WTC11 (cell line): ENCODE results near the gene MRPS34. TPM values are rescaled to one million over a fixed set of nuclear protein-coding genes. Genes with fewer than 3 reads are reported as not detected.

ENCODE experiments used
- ATAC-seq: fragments of 200-7000 bp; cut with Tn5 transposase; 2 replicates; pipeline ENCODE4 v1.10.0; 2021; ENCODE audit warnings: mild to moderate bottlenecking, moderate library complexity
- CTCF ChIA-PET: fragments of 300-600 bp; sonication (Branson Sonifier 250); formaldehyde crosslinking; loops from one replicate; lab custom pipeline; 2021; ENCODE audit warnings: antibody characterized with exemption; lab: Charles Lee
- POLR2A ChIA-PET: fragments of 350-600 bp; sonication (Branson Sonifier 250); formaldehyde crosslinking; loops from one replicate; lab custom pipeline; 2021; ENCODE audit warnings: antibody characterized with exemption; lab: Charles Lee
- DNase-seq: peaks from one replicate; pipeline ENCODE4 v3.0.0; 2021; ENCODE audit warnings: low spot score
- H3K27ac Mint-ChIP-seq: 2 replicates; pipeline ENCODE4 v1.8.0; 2021; ENCODE audit warnings: mixed read lengths
- H3K27me3 Mint-ChIP-seq: 2 replicates; pipeline ENCODE4 v1.8.0; 2021; ENCODE audit warnings: low read depth, mild to moderate bottlenecking, moderate library complexity, mixed read lengths
- H3K36me3 Mint-ChIP-seq: 2 replicates; pipeline ENCODE4 v1.8.0; 2021; ENCODE audit warnings: mixed read lengths
- H3K4me1 Mint-ChIP-seq: 2 replicates; pipeline ENCODE4 v1.8.0; 2022; ENCODE audit warnings: mixed read lengths
- H3K4me3 Mint-ChIP-seq: 2 replicates; pipeline ENCODE4 v1.8.0; 2021; ENCODE audit warnings: mild to moderate bottlenecking, moderate library complexity, mixed read lengths
- H3K9me3 Mint-ChIP-seq: 2 replicates; pipeline ENCODE4 v1.8.0; 2021; ENCODE audit warnings: mixed read lengths
- AR ChIP-seq: fragments of 250-450 bp; sonication (Bioruptor Pico); IDR thresholded peaks from 2 replicates; pipeline ENCODE4 v1.9.0; 2021; ENCODE audit warnings: mild to moderate bottlenecking
- EMX1 ChIP-seq: fragments of 250-450 bp; sonication (Bioruptor Pico); IDR thresholded peaks from 2 replicates; pipeline ENCODE4 v1.8.0; 2021; ENCODE audit warnings: mild to moderate bottlenecking
- ESRRA ChIP-seq: sonication (generic); formaldehyde crosslinking; IDR thresholded peaks from 2 replicates; pipeline ENCODE4 v1.8.1; 2022; ENCODE audit warnings: mild to moderate bottlenecking, missing genetic modification reagents, borderline replicate concordance
- ETV6 ChIP-seq: sonication (generic); formaldehyde crosslinking; IDR thresholded peaks from 2 replicates; pipeline ENCODE4 v1.8.1; 2022; ENCODE audit warnings: mild to moderate bottlenecking, missing genetic modification reagents
- FOXK1 ChIP-seq: sonication (generic); formaldehyde crosslinking; IDR thresholded peaks from 2 replicates; pipeline ENCODE4 v1.8.0; 2022; ENCODE audit warnings: mild to moderate bottlenecking, moderate library complexity, missing genetic modification reagents
- FOXP4 ChIP-seq: sonication (generic); formaldehyde crosslinking; IDR thresholded peaks from 2 replicates; pipeline ENCODE4 v1.8.0; 2022; ENCODE audit warnings: mild to moderate bottlenecking, missing genetic modification reagents
- GTF2I ChIP-seq: fragments of 250-450 bp; sonication (Bioruptor Pico); conservative IDR thresholded peaks from 2 replicates; pipeline ENCODE4 v1.4.0; 2021; ENCODE audit warnings: mild to moderate bottlenecking
- IRF2 ChIP-seq: sonication (generic); formaldehyde crosslinking; IDR thresholded peaks from 2 replicates; pipeline ENCODE4 v1.8.0; 2022; ENCODE audit warnings: low read depth, missing genetic modification reagents, borderline replicate concordance
- TCF7 ChIP-seq: sonication (generic); formaldehyde crosslinking; IDR thresholded peaks from 2 replicates; pipeline ENCODE4 v1.8.0; 2022; ENCODE audit warnings: mild to moderate bottlenecking, low read depth, missing genetic modification reagents, moderate library complexity
- USF1 ChIP-seq: sonication (generic); formaldehyde crosslinking; IDR thresholded peaks from 2 replicates; pipeline ENCODE4 v1.8.0; 2022; ENCODE audit warnings: mild to moderate bottlenecking, missing genetic modification reagents
- USF2 ChIP-seq: sonication (generic); formaldehyde crosslinking; IDR thresholded peaks from 2 replicates; pipeline ENCODE4 v1.8.1; 2023; ENCODE audit warnings: mild to moderate bottlenecking, missing genetic modification reagents, moderate library complexity
- ZBTB21 ChIP-seq: sonication (generic); formaldehyde crosslinking; IDR thresholded peaks from 2 replicates; pipeline ENCODE4 v1.8.1; 2023; ENCODE audit warnings: mild to moderate bottlenecking, missing genetic modification reagents, borderline replicate concordance
- ZMAT4 ChIP-seq: fragments of 250-450 bp; sonication (Bioruptor Pico); IDR thresholded peaks from 2 replicates; pipeline ENCODE4 v1.9.0; 2021; ENCODE audit warnings: mild to moderate bottlenecking
- ZNF121 ChIP-seq: sonication (generic); formaldehyde crosslinking; IDR thresholded peaks from 2 replicates; pipeline ENCODE4 v1.8.0; 2023; ENCODE audit warnings: missing genetic modification reagents
- ZNF281 ChIP-seq: sonication (generic); formaldehyde crosslinking; IDR thresholded peaks from 2 replicates; pipeline ENCODE4 v1.8.0; 2023; ENCODE audit warnings: mild to moderate bottlenecking, missing genetic modification reagents
- ZNF512 ChIP-seq: sonication (generic); formaldehyde crosslinking; IDR thresholded peaks from 2 replicates; pipeline ENCODE4 v1.8.1; 2022; ENCODE audit warnings: missing genetic modification reagents, borderline replicate concordance
- ZNF532 ChIP-seq: fragments of 250-450 bp; sonication (Bioruptor Pico); IDR thresholded peaks from 2 replicates; pipeline ENCODE4 v1.9.0; 2021; ENCODE audit warnings: mild to moderate bottlenecking, borderline replicate concordance
- ZNF671 ChIP-seq: fragments of 250-450 bp; sonication (Bioruptor Pico); IDR thresholded peaks from 2 replicates; pipeline ENCODE4 v1.8.0; 2021; ENCODE audit warnings: mild to moderate bottlenecking
- ZSCAN18 ChIP-seq: fragments of 250-450 bp; sonication (Bioruptor Pico); IDR thresholded peaks from 2 replicates; pipeline ENCODE4 v2.1.2; 2022; ENCODE audit warnings: mild to moderate bottlenecking, moderate library complexity
- total RNA-seq: library from RNA; stranded (reverse); gene quantifications from 3 replicates; pipeline ENCODE4 v1.2.3, GENCODE V29; 2021

Gene MRPS34
- total RNA-seq, 1 experiment from 2014 or later: 258 TPM

- peaks cover 4% of the 10 kb centered on the region for H3K36me3 Mint-ChIP-seq
- no peaks in the 10 kb centered on the region for H3K4me1 Mint-ChIP-seq
- no peak overlapping the region for H3K4me3 Mint-ChIP-seq
- no peak overlapping the region for H3K27ac Mint-ChIP-seq
- H3K9me3 Mint-ChIP-seq: no peaks in the 10 kb centered on the region
- CTCF ChIA-PET: no interaction called here
- no peaks in the 10 kb centered on the region for H3K27me3 Mint-ChIP-seq
- POLR2A ChIA-PET: no interaction called here
- ATAC-seq (no peak), DNase-seq (no peak)
- TF ChIP-seq USF1 (CRISPR knock-in tag) (no peak), ZSCAN18 (CRISPR knock-in tag) (no peak), ESRRA (CRISPR knock-in tag) (no peak), ZNF281 (CRISPR knock-in tag) (no peak), AR (CRISPR knock-in tag) (no peak), IRF2 (no peak), GTF2I (no peak), ZMAT4 (CRISPR knock-in tag) (no peak), ZNF532 (CRISPR knock-in tag) (no peak), EMX1 (CRISPR knock-in tag) (no peak), ZNF512 (no peak), TCF7 (no peak), FOXK1 (no peak), ZNF121 (CRISPR knock-in tag) (no peak), USF2 (no peak), ZBTB21 (CRISPR knock-in tag) (no peak), ZNF671 (no peak), ETV6 (CRISPR knock-in tag) (no peak), FOXP4 (CRISPR knock-in tag) (no peak)
These were observed 28.5 kb downstream of the MRPS34 start for GRCh38 chr16:1744338-1744840.
